ENCODE results near the gene FRAS1. TPM values are rescaled to one million over a fixed set of nuclear protein-coding genes. Genes with fewer than 3 reads are reported as not detected.

The FRAS1 gene
- total RNA-seq, 6 experiments from 2014 or later: 0.12 to 1.5 (median 0.45) TPM

DNA sequence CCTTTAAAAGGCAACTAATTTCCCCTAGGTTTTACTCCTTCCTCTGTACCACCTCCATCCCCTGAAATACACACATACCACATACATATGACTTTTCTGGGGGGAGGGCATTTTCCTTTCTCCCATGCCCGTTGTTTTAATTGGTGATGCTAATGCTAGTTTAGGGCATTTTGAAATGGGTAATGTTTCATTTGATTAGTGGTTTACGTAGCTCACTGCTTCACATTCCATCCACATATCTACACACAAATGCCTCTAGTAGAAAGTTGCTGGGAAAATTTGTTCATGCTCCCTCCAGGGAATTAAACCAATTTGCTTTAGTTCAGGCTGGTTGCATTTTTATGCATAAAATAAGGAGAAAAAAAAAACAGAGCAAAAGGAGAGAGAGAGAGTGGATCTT lies 231.2 kb downstream of the FRAS1 start:
- H3K9me3 ChIP-seq: no peaks in the 10 kb centered on the region
- no peaks in the 10 kb centered on the region for H3K27me3 ChIP-seq
- no peak overlapping the region for H3K27ac ChIP-seq
- 80% methylated on average over 2 of the region's 2 CpGs for WGBS (ENCODE audit: insufficient coverage, low coverage, low lambda C conversion rate, missing lambda C conversion rate)
- DNase-seq (no peak), ATAC-seq (no peak)
- no peaks in the 10 kb centered on the region for H3K4me1 ChIP-seq
- TF ChIP-seq, protein P1, sequence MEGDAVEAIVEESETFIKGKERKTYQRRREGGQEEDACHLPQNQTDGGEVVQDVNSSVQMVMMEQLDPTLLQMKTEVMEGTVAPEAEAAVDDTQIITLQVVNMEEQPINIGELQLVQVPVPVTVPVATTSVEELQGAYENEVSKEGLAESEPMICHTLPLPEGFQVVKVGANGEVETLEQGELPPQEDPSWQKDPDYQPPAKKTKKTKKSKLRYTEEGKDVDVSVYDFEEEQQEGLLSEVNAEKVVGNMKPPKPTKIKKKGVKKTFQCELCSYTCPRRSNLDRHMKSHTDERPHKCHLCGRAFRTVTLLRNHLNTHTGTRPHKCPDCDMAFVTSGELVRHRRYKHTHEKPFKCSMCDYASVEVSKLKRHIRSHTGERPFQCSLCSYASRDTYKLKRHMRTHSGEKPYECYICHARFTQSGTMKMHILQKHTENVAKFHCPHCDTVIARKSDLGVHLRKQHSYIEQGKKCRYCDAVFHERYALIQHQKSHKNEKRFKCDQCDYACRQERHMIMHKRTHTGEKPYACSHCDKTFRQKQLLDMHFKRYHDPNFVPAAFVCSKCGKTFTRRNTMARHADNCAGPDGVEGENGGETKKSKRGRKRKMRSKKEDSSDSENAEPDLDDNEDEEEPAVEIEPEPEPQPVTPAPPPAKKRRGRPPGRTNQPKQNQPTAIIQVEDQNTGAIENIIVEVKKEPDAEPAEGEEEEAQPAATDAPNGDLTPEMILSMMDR (IDR thresholded peaks at IDR 0.05): no peak
- TF ChIP-seq POLR2A (IDR thresholded peaks at IDR 0.05): no peak
- no peaks in the 10 kb centered on the region for H3K36me3 ChIP-seq
- intact Hi-C loops (cut with DNase I): no loop called here
- H3K4me3 ChIP-seq: no peak overlapping the region

DNA sequence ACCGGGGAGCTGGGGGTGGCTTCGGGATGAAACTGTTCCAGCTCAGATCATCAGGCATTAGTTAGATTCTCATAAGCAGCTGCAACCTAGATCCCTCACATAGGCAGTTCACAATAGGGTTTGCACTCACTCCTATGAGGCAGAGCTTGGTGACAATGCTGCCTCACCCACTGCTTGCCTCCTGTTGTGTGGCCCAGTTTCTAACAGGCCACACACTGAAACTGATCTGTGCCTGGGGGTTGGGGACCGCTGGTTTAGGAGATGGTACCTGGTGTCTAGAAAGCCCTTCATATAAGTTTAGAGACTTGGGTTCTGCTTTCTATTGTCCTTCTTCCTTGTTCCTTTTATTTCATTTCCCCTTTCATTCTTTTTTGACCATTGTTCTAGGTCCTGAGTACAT lies 234.2 kb downstream of the FRAS1 start:
- TF ChIP-seq, protein P1 (IDR thresholded peaks at IDR 0.05): no peak
- no peak for TF ChIP-seq POLR2A (IDR thresholded peaks at IDR 0.05)
- Histone ChIP-seq H3K27me3 (no peaks in the 10 kb centered on the region), H3K4me1 (no peaks in the 10 kb centered on the region), H3K4me3 (no peak overlapping the region), H3K36me3 (no peaks in the 10 kb centered on the region), H3K27ac (no peak overlapping the region), H3K9me3 (no peaks in the 10 kb centered on the region)
- ATAC-seq (no peak), DNase-seq (no peak)
- 89% methylated on average over 3 of the region's 3 CpGs for WGBS (ENCODE audit: insufficient coverage, low coverage, low lambda C conversion rate, missing lambda C conversion rate)
- intact Hi-C loops (cut with DNase I): no loop called here

DNA sequence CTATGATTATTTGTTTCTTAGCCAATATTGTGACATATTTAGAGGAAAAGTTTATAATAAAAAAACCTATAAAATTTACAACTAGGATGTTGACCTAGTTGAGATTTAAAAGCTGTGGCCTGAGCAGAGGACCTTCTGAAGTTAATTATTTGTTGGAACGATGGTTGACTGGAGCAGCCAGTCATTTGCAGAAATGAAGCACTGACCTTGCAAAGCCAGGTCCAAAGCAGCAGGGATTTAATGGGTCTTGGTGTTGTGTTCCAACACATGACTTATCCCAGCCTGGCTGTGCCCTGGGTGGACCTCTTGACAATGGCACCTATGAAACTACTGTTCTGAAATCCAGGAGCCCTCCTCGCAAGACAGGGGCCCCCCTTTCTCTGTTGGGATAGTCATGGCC lies 235.2 kb downstream of the FRAS1 start:
- intact Hi-C loops (cut with DNase I): no loop called here
- H3K27ac ChIP-seq: no peak overlapping the region
- DNase-seq (no peak), ATAC-seq (no peak)
- TF ChIP-seq POLR2A (IDR thresholded peaks at IDR 0.05): no peak
- TF ChIP-seq, protein P1 (IDR thresholded peaks at IDR 0.05): no peak
- 18% methylated on average over 1 of the region's 2 CpGs for WGBS (ENCODE audit: insufficient coverage, low coverage, low lambda C conversion rate, missing lambda C conversion rate)
- no peaks in the 10 kb centered on the region for H3K9me3 ChIP-seq
- no peak overlapping the region for H3K4me3 ChIP-seq
- H3K4me1 ChIP-seq: no peaks in the 10 kb centered on the region
- no peaks in the 10 kb centered on the region for H3K27me3 ChIP-seq
- H3K36me3 ChIP-seq: no peaks in the 10 kb centered on the region

DNA sequence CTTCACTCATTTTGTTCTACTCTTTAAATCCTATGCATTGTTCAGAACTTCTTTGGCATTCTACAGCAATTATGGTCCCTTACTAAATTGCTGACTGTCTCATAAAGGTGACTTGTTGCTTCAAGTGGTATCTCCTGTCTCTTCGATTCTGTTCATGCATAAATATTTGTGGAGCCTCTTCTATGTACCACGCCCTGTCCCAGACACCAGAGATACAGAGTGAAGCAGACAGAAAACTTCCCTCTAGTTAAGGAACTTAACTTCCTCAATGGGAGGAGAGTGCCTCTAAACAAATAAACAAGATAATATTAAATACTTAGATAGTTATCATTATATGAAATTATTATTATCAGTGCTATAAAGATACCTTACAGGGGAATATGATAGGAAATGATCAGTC lies 235.7 kb downstream of the FRAS1 start:
- ATAC-seq: no peak
- TF ChIP-seq, protein P1 (IDR thresholded peaks at IDR 0.05): no peak
- TF ChIP-seq POLR2A (IDR thresholded peaks at IDR 0.05): no peak
- H3K27me3 ChIP-seq: no peaks in the 10 kb centered on the region
- H3K4me3 ChIP-seq: no peak overlapping the region
- no peak for DNase-seq
- WGBS (ENCODE audit: insufficient coverage, low coverage, low lambda C conversion rate, missing lambda C conversion rate): 49% methylated on average over 2 of the region's 2 CpGs
- intact Hi-C loops (cut with DNase I): no loop called here
- H3K4me1 ChIP-seq: no peaks in the 10 kb centered on the region
- no peak overlapping the region for H3K27ac ChIP-seq
- no peaks in the 10 kb centered on the region for H3K36me3 ChIP-seq
- no peaks in the 10 kb centered on the region for H3K9me3 ChIP-seq

DNA sequence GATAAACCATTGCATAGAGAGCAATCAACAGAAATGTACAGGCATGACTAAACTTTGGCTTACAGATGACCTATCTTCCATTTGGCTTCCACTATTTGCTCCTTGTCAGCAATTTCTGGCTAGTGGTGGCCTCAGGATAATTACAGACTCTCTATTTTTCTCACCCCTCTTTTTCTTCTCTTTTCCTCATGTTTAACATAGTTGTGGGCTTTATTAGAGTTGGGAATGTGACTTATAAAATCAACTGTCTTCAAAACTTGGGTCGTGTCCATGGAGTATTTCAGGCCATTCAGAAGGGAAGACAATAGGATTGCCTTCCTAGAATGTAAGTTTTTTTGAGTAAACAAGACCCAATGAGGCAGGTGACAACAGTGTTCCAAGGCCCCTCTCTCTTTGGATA lies 236.2 kb downstream of the FRAS1 start:
- Histone ChIP-seq H3K9me3 (no peaks in the 10 kb centered on the region), H3K27ac (no peak overlapping the region), H3K27me3 (no peaks in the 10 kb centered on the region), H3K4me3 (no peak overlapping the region), H3K36me3 (no peaks in the 10 kb centered on the region), H3K4me1 (no peaks in the 10 kb centered on the region)
- DNase-seq (no peak), ATAC-seq (no peak)
- 77% methylated on average over 1 of the region's 1 CpG for WGBS (ENCODE audit: insufficient coverage, low coverage, low lambda C conversion rate, missing lambda C conversion rate)
- intact Hi-C loops (cut with DNase I): no loop called here
- TF ChIP-seq POLR2A (IDR thresholded peaks at IDR 0.05): no peak
- TF ChIP-seq, protein P1 (IDR thresholded peaks at IDR 0.05): no peak

Data from right lobe of liver (tissue), 6 donors.